Endodermal cell (in vitro differentiated cells): ENCODE data around the gene GZMA. TPM values are rescaled to one million over a fixed set of nuclear protein-coding genes. Genes with fewer than 3 reads are reported as not detected.
A peak's percentile ranks its signal among the peaks of the same experiment; 100 is the strongest.

Experiments used
- DNase-seq: peaks from one replicate; pipeline ENCODE4 v3.0.0-alpha.2; 2017
- H3K27ac ChIP-seq: 2 replicates; pipeline ENCODE4 v1.5.1; 2013; ENCODE audit warnings: mild to moderate bottlenecking, low read depth, low read length, moderate library complexity
- H3K27me3 ChIP-seq: 2 replicates; pipeline ENCODE4 v1.6.1; 2013; ENCODE audit warnings: mild to moderate bottlenecking, low read length, moderate library complexity; ENCODE audit not compliant: insufficient read depth, control insufficient read depth, poor library complexity, severe bottlenecking
- H3K36me3 ChIP-seq: 2 replicates; pipeline ENCODE4 v1.7.0; 2013; ENCODE audit warnings: mild to moderate bottlenecking, low read length, moderate library complexity; ENCODE audit not compliant: control insufficient read depth, insufficient read depth
- H3K4me1 ChIP-seq: one replicate; pipeline ENCODE4 v1.7.0; 2013; ENCODE audit warnings: low read length; ENCODE audit not compliant: control insufficient read depth, insufficient read depth
- H3K4me3 ChIP-seq: 2 replicates; pipeline ENCODE4 v1.5.1; 2013; ENCODE audit warnings: mild to moderate bottlenecking, low read length, moderate library complexity
- H3K9ac ChIP-seq: 2 replicates; pipeline ENCODE4 v1.6.1; 2013; ENCODE audit warnings: mild to moderate bottlenecking, low read length, moderate library complexity; ENCODE audit not compliant: poor library complexity, severe bottlenecking; ENCODE audit errors: extremely low read depth
- H3K9me3 ChIP-seq: 2 replicates; pipeline ENCODE4 v1.6.1; 2013; ENCODE audit warnings: mild to moderate bottlenecking, low read length, moderate library complexity; ENCODE audit not compliant: control insufficient read depth
- H3K27ac Mint-ChIP-seq: 2 replicates; pipeline ENCODE4 v1.8.0; 2020; ENCODE audit warnings: mixed read lengths
- H3K27me3 Mint-ChIP-seq: 2 replicates; pipeline ENCODE4 v1.8.0; 2021; ENCODE audit warnings: mild to moderate bottlenecking, mixed read lengths; ENCODE audit not compliant: insufficient read depth
- H3K36me3 Mint-ChIP-seq: 2 replicates; pipeline ENCODE4 v1.8.0; 2020; ENCODE audit warnings: low read depth, mixed read lengths
- H3K4me1 Mint-ChIP-seq: 2 replicates; pipeline ENCODE4 v1.8.0; 2020; ENCODE audit warnings: mixed read lengths
- H3K4me3 Mint-ChIP-seq: 2 replicates; pipeline ENCODE4 v1.8.0; 2020; ENCODE audit warnings: mild to moderate bottlenecking, moderate library complexity, mixed read lengths
- H3K9me3 Mint-ChIP-seq: 2 replicates; pipeline ENCODE4 v1.8.0; 2020; ENCODE audit warnings: mild to moderate bottlenecking, mixed read lengths
- WGBS, 2 experiments: methylation state at CpG; one replicate each; pipeline versions ENCODE4 v1.1.5 to v1.1.7; 2013; ENCODE audit warnings: missing lambda C conversion rate in 2 of 2, mixed read lengths in 1 of 2; ENCODE audit not compliant: insufficient coverage in 1 of 2, insufficient read length in 1 of 2; 5-methylcytosine and 5-hydroxymethylcytosine counted together
- total RNA-seq, 2 donors: library from RNA; stranded (reverse); fragmentation: NEBNext Ultra II Directional in 1 of 2; extraction: Animal tissue kit (Norgen Biotek cat#: 25700) in 1 of 2; gene quantifications; 2 replicates in 1 of 2; 3 replicates in 1 of 2; pipeline ENCODE4 v1.2.1, GENCODE V29; 2021
- TF ChIP-seq, protein P1 (sequence below): fragments of 200-600 bp; sonication (generic); conservative IDR thresholded peaks from 2 replicates; pipeline ENCODE4 v1.5.0; 2021; ENCODE audit warnings: antibody characterized with exemption, mild to moderate bottlenecking

Gene GZMA
- total RNA-seq, 2 donors from 2014 or later = 0.31 TPM; not detected in 1

- H3K4me1 Mint-ChIP-seq = peaks cover 17% of the 10 kb centered on the region
- DNase-seq = no peak
- H3K36me3 ChIP-seq = no peaks in the 10 kb centered on the region
- H3K27ac Mint-ChIP-seq = no peak overlapping the region
- no peak overlapping the region for H3K4me3 ChIP-seq
- H3K9me3 Mint-ChIP-seq = peaks cover 2% of the 10 kb centered on the region
- no peaks in the 10 kb centered on the region for H3K9me3 ChIP-seq
- H3K36me3 Mint-ChIP-seq = no peaks in the 10 kb centered on the region
- TF ChIP-seq, protein P1, sequence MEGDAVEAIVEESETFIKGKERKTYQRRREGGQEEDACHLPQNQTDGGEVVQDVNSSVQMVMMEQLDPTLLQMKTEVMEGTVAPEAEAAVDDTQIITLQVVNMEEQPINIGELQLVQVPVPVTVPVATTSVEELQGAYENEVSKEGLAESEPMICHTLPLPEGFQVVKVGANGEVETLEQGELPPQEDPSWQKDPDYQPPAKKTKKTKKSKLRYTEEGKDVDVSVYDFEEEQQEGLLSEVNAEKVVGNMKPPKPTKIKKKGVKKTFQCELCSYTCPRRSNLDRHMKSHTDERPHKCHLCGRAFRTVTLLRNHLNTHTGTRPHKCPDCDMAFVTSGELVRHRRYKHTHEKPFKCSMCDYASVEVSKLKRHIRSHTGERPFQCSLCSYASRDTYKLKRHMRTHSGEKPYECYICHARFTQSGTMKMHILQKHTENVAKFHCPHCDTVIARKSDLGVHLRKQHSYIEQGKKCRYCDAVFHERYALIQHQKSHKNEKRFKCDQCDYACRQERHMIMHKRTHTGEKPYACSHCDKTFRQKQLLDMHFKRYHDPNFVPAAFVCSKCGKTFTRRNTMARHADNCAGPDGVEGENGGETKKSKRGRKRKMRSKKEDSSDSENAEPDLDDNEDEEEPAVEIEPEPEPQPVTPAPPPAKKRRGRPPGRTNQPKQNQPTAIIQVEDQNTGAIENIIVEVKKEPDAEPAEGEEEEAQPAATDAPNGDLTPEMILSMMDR = no peak
- no peak overlapping the region for H3K27ac ChIP-seq
- no peaks in the 10 kb centered on the region for H3K27me3 ChIP-seq
- H3K27me3 Mint-ChIP-seq = peaks cover 7% of the 10 kb centered on the region
- no peak overlapping the region for H3K9ac ChIP-seq
- no peak overlapping the region for H3K4me3 Mint-ChIP-seq
- H3K4me1 ChIP-seq = no peaks in the 10 kb centered on the region
- WGBS, 2 experiments = 66 to 68% methylated on average over 4 of the region's 4 CpGs
These were observed 41.2 kb downstream of the GZMA start for GRCh38 chr5:55143624-55144023.

DNA sequence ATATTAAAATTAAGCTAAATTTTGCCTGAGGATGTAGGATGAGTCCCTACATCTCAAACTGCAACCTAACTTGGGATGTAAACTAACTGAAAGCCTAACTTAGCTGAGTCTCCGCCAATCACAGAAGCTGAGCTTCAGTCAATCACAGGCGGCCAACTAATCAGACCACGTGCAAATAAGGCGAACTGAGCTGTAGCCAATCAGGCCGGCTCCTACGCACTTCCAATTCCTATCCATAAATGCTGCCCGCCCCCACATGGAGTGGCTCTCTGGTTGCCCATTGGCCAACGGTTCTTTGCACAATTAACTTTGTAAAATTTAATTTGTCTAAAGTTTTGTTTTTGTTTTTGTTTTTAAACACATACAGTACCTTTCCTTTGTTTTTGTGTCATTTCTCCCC, 43.6 kb downstream of the GZMA start:
- H3K4me1 Mint-ChIP-seq = peaks cover 13% of the 10 kb centered on the region
- TF ChIP-seq, protein P1 = no peak
- Histone ChIP-seq H3K27me3 (no peaks in the 10 kb centered on the region), H3K9ac (no peak overlapping the region), H3K36me3 (no peaks in the 10 kb centered on the region), H3K4me1 (no peaks in the 10 kb centered on the region), H3K27ac (no peak overlapping the region), H3K9me3 (no peaks in the 10 kb centered on the region), H3K4me3 (no peak overlapping the region)
- no peak for DNase-seq
- peaks cover 10% of the 10 kb centered on the region for H3K27me3 Mint-ChIP-seq
- H3K27ac Mint-ChIP-seq = no peak overlapping the region
- 95 to 100% methylated on average over 4 to 7 of the region's 8 CpGs for whole genome bisulfite sequencing, 2 experiments
- H3K4me3 Mint-ChIP-seq = no peak overlapping the region
- H3K36me3 Mint-ChIP-seq = no peaks in the 10 kb centered on the region
- H3K9me3 Mint-ChIP-seq = peaks cover 2% of the 10 kb centered on the region

DNA sequence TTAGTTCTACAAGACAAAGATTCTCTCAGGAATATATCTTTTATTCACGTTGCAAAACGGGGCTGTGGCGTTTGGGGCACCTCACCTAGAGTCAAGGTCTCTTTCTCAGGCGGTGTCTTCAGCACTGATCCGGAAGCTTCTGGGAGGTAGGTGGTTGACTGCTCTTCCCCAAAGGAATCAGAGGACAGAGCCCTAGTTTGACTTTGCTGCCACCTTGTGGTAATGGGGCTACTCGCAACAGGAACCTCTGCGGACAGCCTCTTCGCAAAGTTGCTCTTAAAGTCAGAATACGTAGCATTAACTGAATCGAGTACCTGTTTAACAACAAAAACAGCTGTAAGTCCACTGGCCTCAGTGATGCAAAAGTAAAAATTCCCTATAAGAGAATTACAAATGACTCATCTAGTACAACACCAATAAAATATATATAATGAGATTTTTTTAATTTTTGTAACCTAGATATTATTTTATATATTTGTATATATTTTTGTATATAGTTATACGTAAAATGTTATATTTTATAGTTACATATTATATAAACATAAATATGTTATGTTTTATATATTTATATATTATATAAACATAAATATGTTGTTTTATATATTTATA, 44.2 kb downstream of the GZMA start:
- Mint-ChIP-seq H3K4me1 (peaks cover 13% of the 10 kb centered on the region), H3K27ac (no peak overlapping the region), H3K9me3 (peaks cover 2% of the 10 kb centered on the region), H3K27me3 (peaks cover 12% of the 10 kb centered on the region), H3K4me3 (no peak overlapping the region), H3K36me3 (no peaks in the 10 kb centered on the region)
- Histone ChIP-seq H3K27me3 (no peaks in the 10 kb centered on the region), H3K4me3 (no peak overlapping the region), H3K27ac (no peak overlapping the region), H3K9ac (no peak overlapping the region), H3K9me3 (no peaks in the 10 kb centered on the region), H3K4me1 (no peaks in the 10 kb centered on the region), H3K36me3 (no peaks in the 10 kb centered on the region)
- peak; percentile 97 for DNase-seq
- 0 to 7% methylated on average over 6 to 10 of the region's 11 CpGs for WGBS, 2 experiments
- TF ChIP-seq, protein P1 = peak; percentile 98
